H1 (cell line): ENCODE data around the gene PCSK9. TPM values are rescaled to one million over a fixed set of nuclear protein-coding genes. Genes with fewer than 3 reads are reported as not detected.

Experiments
- CTCF ChIA-PET: fragments of 300-600 bp; sonication (Branson Sonifier 250); formaldehyde crosslinking; loops from one replicate; lab custom pipeline; 2021; ENCODE audit not compliant: partially characterized antibody; lab: Charles Lee
- POLR2A ChIA-PET: fragments of 300-600 bp; sonication (Branson Sonifier 250); formaldehyde crosslinking; loops from one replicate; lab custom pipeline; 2021; ENCODE audit warnings: inconsistent platforms; ENCODE audit not compliant: partially characterized antibody; lab: Charles Lee
- DNase-seq, 2 experiments: peaks; one replicate each; pipeline versions ENCODE4 v3.0.0 to v3.0.0-alpha.2; 2010 to 2022; ENCODE audit warnings: low spot score in 2 of 2, low read depth in 1 of 2, mixed read lengths in 1 of 2
- FAIRE-seq: peaks from 2 replicates; lab custom pipeline; 2011; peaks lifted over from hg19 to GRCh38; lab: Jason Lieb, UNC
- H2AFZ ChIP-seq: 2 replicates; pipeline ENCODE4 v1.8.1; 2012; ENCODE audit warnings: low read length, inconsistent platforms
- H2AK5ac ChIP-seq: 2 replicates; pipeline ENCODE4 v1.6.1; 2013; ENCODE audit warnings: low read depth, low read length
- H2BK120ac ChIP-seq: replicated peaks from 2 replicates; pipeline ENCODE3; 2013; ENCODE audit warnings: low read depth, low read length, inconsistent platforms
- H2BK12ac ChIP-seq: 2 replicates; pipeline ENCODE4 v1.6.1; 2013; ENCODE audit warnings: low read depth, low read length
- H2BK15ac ChIP-seq: 2 replicates; pipeline ENCODE4 v1.6.1; 2013; ENCODE audit warnings: low read length
- H2BK20ac ChIP-seq: 2 replicates; pipeline ENCODE4 v1.6.1; 2013; ENCODE audit warnings: low read length
- H2BK5ac ChIP-seq: 2 replicates; pipeline ENCODE4 v1.6.1; 2013; ENCODE audit warnings: low read depth, low read length
- H3K14ac ChIP-seq: 2 replicates; pipeline ENCODE4 v1.6.1; 2013; ENCODE audit warnings: inconsistent platforms; ENCODE audit not compliant: insufficient read length
- H3K18ac ChIP-seq: 2 replicates; pipeline ENCODE4 v1.6.1; 2013; ENCODE audit warnings: low read length; ENCODE audit errors: extremely low read depth
- H3K23ac ChIP-seq: 2 replicates; pipeline ENCODE4 v1.6.1; 2013; ENCODE audit warnings: inconsistent platforms; ENCODE audit not compliant: insufficient read length
- H3K23me2 ChIP-seq: 2 replicates; pipeline ENCODE4 v1.6.1; 2013; ENCODE audit warnings: low read depth, low read length
- H3K27ac ChIP-seq: 2 replicates; pipeline ENCODE4 v1.6.1; 2011; ENCODE audit warnings: low read depth, low read length, inconsistent platforms
- H3K27me3 ChIP-seq, 4 experiments: replicated peaks in 1 of 4; 1 replicate in 1 of 4; 2 replicates in 3 of 4; pipeline versions ENCODE4 v1.6.1 to v1.8.1; 2011 to 2013; ENCODE audit warnings: low read length in 3 of 4, mild to moderate bottlenecking in 3 of 4, inconsistent platforms in 2 of 4, mixed read lengths in 2 of 4, moderate library complexity in 1 of 4; ENCODE audit not compliant: control insufficient read depth in 3 of 4, insufficient read depth in 3 of 4; ENCODE audit errors: extremely low read depth in 1 of 4
- H3K36me3 ChIP-seq, 4 experiments: 2 replicates each; pipeline versions ENCODE4 v1.6.1 to v1.8.1; 2011 to 2013; ENCODE audit warnings: mild to moderate bottlenecking in 4 of 4, low read length in 3 of 4, moderate library complexity in 2 of 4, control low read depth in 1 of 4, inconsistent platforms in 1 of 4; ENCODE audit not compliant: insufficient read depth in 4 of 4, control insufficient read depth in 2 of 4
- H3K4ac ChIP-seq: replicated peaks from 2 replicates; pipeline ENCODE3; 2013; ENCODE audit warnings: low read length, low read depth, mixed read lengths, inconsistent platforms; ENCODE audit not compliant: insufficient read length
- H3K4me1 ChIP-seq, 4 experiments: replicated peaks in 1 of 4; 1 replicate in 1 of 4; 2 replicates in 3 of 4; pipeline versions ENCODE4 v1.6.1 to v1.8.1; 2011 to 2013; ENCODE audit warnings: low read length in 3 of 4, inconsistent platforms in 2 of 4, mixed read lengths in 1 of 4; ENCODE audit not compliant: insufficient read depth in 4 of 4, control insufficient read depth in 3 of 4
- H3K4me2 ChIP-seq, 2 experiments: 2 replicates each; pipeline versions ENCODE4 v1.6.1 to v1.8.1; 2011 to 2013; ENCODE audit warnings: low read depth in 2 of 2, low read length in 2 of 2, control low read depth in 1 of 2, inconsistent platforms in 1 of 2, mild to moderate bottlenecking in 1 of 2; ENCODE audit not compliant: insufficient read depth in 1 of 2
- H3K4me3 ChIP-seq, 4 experiments: fragments of 200-600, 300-600 bp in 1 of 4; sonication (generic), shearing (Covaris generic), sonication (Bioruptor Twin) in 1 of 4; 2 replicates each; pipeline versions ENCODE4 v1.5.1 to v1.8.1; 2011 to 2016; ENCODE audit warnings: low read length in 4 of 4, low read depth in 3 of 4, control low read depth in 2 of 4, inconsistent platforms in 2 of 4, mild to moderate bottlenecking in 2 of 4, mixed read lengths in 1 of 4, moderate library complexity in 1 of 4; ENCODE audit not compliant: insufficient read depth in 2 of 4; ENCODE audit errors: extremely low read depth in 1 of 4
- H3K56ac ChIP-seq: replicated peaks from 2 replicates; pipeline ENCODE3; 2013; ENCODE audit warnings: low read depth, mild to moderate bottlenecking, mixed read lengths, low read length, inconsistent platforms; ENCODE audit not compliant: insufficient read length
- H3K79me1 ChIP-seq: 2 replicates; pipeline ENCODE4 v1.6.1; 2013; ENCODE audit warnings: low read depth, low read length, control low read depth
- H3K79me2 ChIP-seq, 2 experiments: 2 replicates each; pipeline versions ENCODE4 v1.6.1 to v1.8.1; 2012 to 2013; ENCODE audit warnings: low read length in 2 of 2, mild to moderate bottlenecking in 2 of 2, inconsistent platforms in 1 of 2; ENCODE audit not compliant: insufficient read depth in 2 of 2, control insufficient read depth in 1 of 2
- H3K9ac ChIP-seq, 4 experiments: replicated peaks in 1 of 4; 1 replicate in 1 of 4; 2 replicates in 3 of 4; pipeline versions ENCODE4 v1.6.1 to v1.8.1; 2011 to 2013; ENCODE audit warnings: low read depth in 3 of 4, low read length in 3 of 4, control low read depth in 2 of 4, mild to moderate bottlenecking in 2 of 4, moderate library complexity in 2 of 4, inconsistent platforms in 1 of 4; ENCODE audit errors: extremely low read depth in 1 of 4
- H3K9me3 ChIP-seq, 2 experiments: 2 replicates each; pipeline versions ENCODE4 v1.6.1 to v1.8.1; 2012 to 2013; ENCODE audit warnings: mild to moderate bottlenecking in 2 of 2, moderate library complexity in 2 of 2, control low read depth in 1 of 2, inconsistent platforms in 1 of 2, low read depth in 1 of 2, low read length in 1 of 2, mixed read lengths in 1 of 2; ENCODE audit not compliant: insufficient read depth in 2 of 2
- H4K20me1 ChIP-seq, 2 experiments: replicated peaks in 1 of 2; 2 replicates each; pipeline versions ENCODE3 to v1.8.1; 2011 to 2013; ENCODE audit warnings: inconsistent platforms in 2 of 2, low read length in 2 of 2, mild to moderate bottlenecking in 1 of 2; ENCODE audit not compliant: insufficient read depth in 2 of 2, control insufficient read depth in 1 of 2
- H4K5ac ChIP-seq: 2 replicates; pipeline ENCODE4 v1.6.1; 2013; ENCODE audit warnings: low read length, low read depth, mixed read lengths, inconsistent platforms; ENCODE audit not compliant: insufficient read length
- H4K8ac ChIP-seq: 2 replicates; pipeline ENCODE4 v1.8.0; 2013; ENCODE audit warnings: mild to moderate bottlenecking, moderate library complexity, low read length, inconsistent platforms; ENCODE audit not compliant: insufficient read depth; ENCODE audit errors: extremely low read depth
- H4K91ac ChIP-seq: replicated peaks from 2 replicates; pipeline ENCODE3; 2013; ENCODE audit warnings: low read length, mixed read lengths, inconsistent platforms; ENCODE audit not compliant: insufficient read length
- CHD1 ChIP-seq: IDR thresholded peaks from 2 replicates; pipeline ENCODE4 v1.6.1; 2012; ENCODE audit warnings: low read depth, low read length, improper control_type of control experiment
- CTBP2 ChIP-seq: IDR thresholded peaks from 2 replicates; pipeline ENCODE4 v1.7.0; 2011; ENCODE audit warnings: borderline replicate concordance, mild to moderate bottlenecking, moderate library complexity, mixed read lengths, low read length; ENCODE audit not compliant: insufficient read depth, insufficient read length
- EP300 ChIP-seq, 2 experiments: IDR thresholded peaks; 1 replicate in 1 of 2; 2 replicates in 1 of 2; pipeline ENCODE4 v1.6.1; 2011 to 2012; ENCODE audit warnings: low read depth in 2 of 2, low read length in 2 of 2, mild to moderate bottlenecking in 2 of 2, borderline replicate concordance in 1 of 2, inconsistent platforms in 1 of 2, moderate library complexity in 1 of 2
- KDM4A ChIP-seq: IDR thresholded peaks from one replicate; pipeline ENCODE4 v1.7.1; 2012; ENCODE audit warnings: low read depth, mild to moderate bottlenecking, moderate library complexity, low read length, inconsistent platforms; ENCODE audit not compliant: severe bottlenecking
- NANOG ChIP-seq: IDR thresholded peaks from 2 replicates; pipeline ENCODE4 v1.6.1; 2011; ENCODE audit warnings: low read length, low read depth, mild to moderate bottlenecking, inconsistent platforms; ENCODE audit not compliant: insufficient read depth, poor library complexity, severe bottlenecking
- TCF12 ChIP-seq: IDR thresholded peaks from 2 replicates; pipeline ENCODE4 v1.6.1; 2011; ENCODE audit warnings: low read depth, mild to moderate bottlenecking, low read length
- WGBS, 2 experiments: shearing (Covaris generic) in 1 of 2; methylation state at CpG; one replicate each; pipeline versions ENCODE4 v1.1.6 to v1.1.7; 2013 to 2015; ENCODE audit warnings: low lambda C conversion rate in 2 of 2, mixed read lengths in 2 of 2, inconsistent platforms in 1 of 2, low coverage in 1 of 2, missing lambda C conversion rate in 1 of 2; ENCODE audit not compliant: insufficient replicate concordance in 2 of 2, insufficient coverage in 1 of 2, insufficient read length in 1 of 2; ENCODE audit errors: extremely low coverage in 1 of 2, missing lambda C conversion rate in 1 of 2; 5-methylcytosine and 5-hydroxymethylcytosine counted together
- polyA plus RNA-seq, 7 experiments: library from polyadenylated mRNA; depleted of rRNA in 3 of 7; stranded (reverse) in 5 of 7; unstranded in 2 of 7; fragments of >200 nt in 5 of 7; fragments of 200-250 nt in 2 of 7; gene quantifications; 1 replicate in 5 of 7; 2 replicates in 1 of 7; 4 replicates in 1 of 7; pipeline versions ENCODE4 v1.2.1 to v1.2.3, GENCODE V29; 2011 to 2013; ENCODE audit warnings: missing spikeins in 2 of 7, mixed read lengths in 2 of 7
- total RNA-seq: library from RNA; stranded (reverse); fragmentation: NEBNext Ultra II Directional; extraction: Animal tissue kit (Norgen Biotek cat#: 25700); gene quantifications from 2 replicates; pipeline ENCODE4 v1.2.1, GENCODE V29; 2021

Gene PCSK9
- total and polyA plus RNA-seq, 2 of the 8 experiments (the other 6 are each of a cell fraction or from before 2014, with no cell fraction given), result 22.3 to 32.3 TPM

- Histone ChIP-seq H2BK15ac (no peak within 1 kb of the TSS), H4K91ac (no peak within 1 kb of the TSS), H2AFZ (no peak within 1 kb of the TSS), H3K23ac (no peak within 1 kb of the TSS), H4K5ac (no peak within 1 kb of the TSS)
- DNase-seq, result no peak
- POLR2A ChIA-PET, result interaction anchor here (0.7 kb wide), 1 partner anchor 54 kb away, joined by 3 read pairs; no protein-coding TSS in a partner anchor
- TF ChIP-seq KDM4A (no peak), CHD1 (no peak), EP300 (IDR thresholded peaks at IDR 0.05; ENCODE audit: borderline replicate concordance in 1 of 2, low read depth in 2 of 2, low read length in 2 of 2) (no peak), TCF12 (no peak), NANOG (no peak), CTBP2 (no peak)
- TF ChIP-seq, all 59 proteins: peak for 0
- 86% methylated on average over 7 of the region's 7 CpGs; no CpG with 5 or more reads in 1 of the 2 experiments for WGBS, 2 experiments
- Histone ChIP-seq H4K8ac (no peak within 1 kb of the TSS), H3K27me3 (peaks cover 4 to 55% (median 43%) of the 10 kb centered on the region in 4 experiments), H2BK12ac (0 out of 2 replicates have a peak within 1 kb of the TSS, but pooled peaks have one; percentile 39), H2BK20ac (no peak within 1 kb of the TSS), H2BK120ac (no peak within 1 kb of the TSS), H3K14ac (no peak within 1 kb of the TSS), H3K4ac (no peak within 1 kb of the TSS), H3K56ac (no peak within 1 kb of the TSS), H3K36me3 (no peaks in the 10 kb centered on the region), H3K4me2 (peak within 1 kb of the TSS; percentile 55 to 80; a peak in 2 of 4 replicates), H2AK5ac (no peak within 1 kb of the TSS; the same call in 1 of the 2 replicates), H3K4me3 (no peak within 1 kb of the TSS), H3K79me1 (no peaks in the 10 kb centered on the region), H3K4me1 (peaks cover 16 to 30% (median 23%) of the 10 kb centered on the region in 4 experiments), H3K27ac (no peak within 1 kb of the TSS), H3K23me2 (peaks cover 11% of the 10 kb centered on the region; the same call in 1 of the 2 replicates), H3K9ac (no peak within 1 kb of the TSS), H3K9me3 (no peaks in the 10 kb centered on the region), H2BK5ac (no peak within 1 kb of the TSS), H4K20me1 (peaks cover 0 to 4% of the 10 kb centered on the region in 2 experiments), H3K18ac (no peak within 1 kb of the TSS; the same call in 1 of the 2 replicates), H3K79me2 (no peaks in the 10 kb centered on the region; a peak in 1 of 4 replicates)
- FAIRE-seq, result no peak
- CTCF ChIA-PET, result interaction anchor here (0.7 to 11.0 kb wide), 9 partner anchors 10 to 111 kb away, joined by 3 to 511 read pairs (median 4); no protein-coding TSS in a partner anchor
Observed at GRCh38 chr1:54998677-54999076, 40.7 kb upstream of the PCSK9 start, which contains the start of gene BSND. TSS of gene BSND (plus strand) at chr1:54998933. CDS start at chr1:54999187, 254 bp downstream.
